NCI-H1092 (cell line): ENCODE measurements around the gene CEBPG.

ENCODE experiments used
- DNase-seq: peaks from one replicate; lab custom pipeline; 2025; lab: John Stamatoyannopoulos, UW

The CEBPG gene

DNA sequence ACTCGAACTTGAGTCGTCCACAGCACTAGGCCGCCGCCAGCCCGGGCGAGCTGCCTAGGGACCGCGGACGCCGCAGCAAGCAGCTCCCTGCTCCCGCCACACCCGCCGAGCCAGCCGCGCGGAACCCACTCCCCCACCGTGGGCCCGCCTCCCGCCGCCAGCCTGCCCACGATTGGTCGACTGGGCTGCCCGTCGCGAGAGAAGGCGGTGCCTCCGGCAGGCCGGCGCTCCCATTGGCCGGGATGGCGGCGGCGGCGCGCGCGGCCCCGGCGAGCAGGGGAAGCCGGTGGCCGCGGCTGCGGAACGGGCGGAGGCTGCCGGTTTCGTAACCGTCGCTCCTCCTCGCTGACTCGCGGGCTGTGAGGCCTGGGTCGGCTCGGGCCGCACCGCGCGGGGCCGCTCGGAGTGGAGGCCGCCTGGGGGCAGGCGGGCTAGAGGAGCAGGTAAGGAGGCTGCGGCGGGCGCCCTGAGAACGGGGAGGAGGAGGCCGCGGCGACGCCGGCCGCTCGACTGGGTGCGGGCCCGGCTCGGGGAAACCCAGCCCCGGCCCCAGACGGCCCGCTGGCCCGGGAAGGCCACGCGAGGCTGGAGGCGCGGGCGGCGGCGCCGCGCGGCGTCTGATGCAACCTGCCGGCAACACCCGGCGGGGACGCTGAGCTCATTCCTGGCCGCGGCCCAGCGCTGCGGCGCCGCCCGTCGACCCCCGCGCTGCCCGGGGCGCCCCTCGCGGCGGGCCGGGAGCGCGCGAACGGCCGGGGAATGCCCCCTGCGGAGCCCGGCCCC is at the start of gene CEBPG:
Gene CEBPG, plus strand, starts transcription at position 257 of the 783 bp plus-strand sequence. CDS start 5,531 bp downstream, outside the sequence.
- peak; percentile 71 for DNase-seq

DNA sequence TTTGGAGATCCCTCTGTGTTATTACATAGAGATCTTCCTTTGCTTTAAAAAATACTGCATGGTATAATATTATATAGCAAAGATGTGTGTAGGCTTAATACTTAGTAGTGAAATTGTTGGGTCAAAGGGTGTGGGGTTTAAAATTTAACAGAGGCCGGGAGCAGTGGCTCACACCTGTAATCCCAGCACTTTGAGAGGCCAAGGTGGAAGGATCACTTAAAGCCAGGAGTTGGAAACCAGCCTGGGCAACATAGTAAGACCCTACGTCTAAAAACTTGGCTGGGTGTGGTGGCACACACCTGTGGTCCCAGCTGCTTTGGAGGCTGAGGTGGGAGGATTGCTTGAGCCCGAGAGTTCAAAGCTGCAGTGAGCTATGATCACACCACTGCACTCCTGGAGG is 48.9 kb upstream of the CEBPG start:
- no peak for DNase-seq

DNA sequence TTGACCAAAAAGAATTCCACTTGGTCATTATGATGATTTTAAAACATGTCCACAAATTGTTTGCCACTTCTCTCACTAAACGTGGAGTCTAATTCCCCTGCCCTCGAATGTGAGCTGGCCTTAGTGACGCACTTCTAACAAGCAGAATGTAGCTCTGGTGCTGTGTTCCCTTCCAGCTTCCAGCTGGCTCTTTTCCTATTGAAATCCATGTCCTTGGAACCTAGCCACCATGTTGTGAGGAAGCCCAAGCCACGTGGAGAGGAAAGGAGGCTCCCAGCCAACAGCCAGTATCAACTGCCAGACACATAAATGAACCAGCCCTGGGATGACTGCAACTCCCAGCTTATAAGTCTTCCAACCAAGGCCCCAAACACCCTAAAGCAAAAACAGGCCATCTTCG is 47.6 kb upstream of the CEBPG start:
- DNase-seq, result no peak

DNA sequence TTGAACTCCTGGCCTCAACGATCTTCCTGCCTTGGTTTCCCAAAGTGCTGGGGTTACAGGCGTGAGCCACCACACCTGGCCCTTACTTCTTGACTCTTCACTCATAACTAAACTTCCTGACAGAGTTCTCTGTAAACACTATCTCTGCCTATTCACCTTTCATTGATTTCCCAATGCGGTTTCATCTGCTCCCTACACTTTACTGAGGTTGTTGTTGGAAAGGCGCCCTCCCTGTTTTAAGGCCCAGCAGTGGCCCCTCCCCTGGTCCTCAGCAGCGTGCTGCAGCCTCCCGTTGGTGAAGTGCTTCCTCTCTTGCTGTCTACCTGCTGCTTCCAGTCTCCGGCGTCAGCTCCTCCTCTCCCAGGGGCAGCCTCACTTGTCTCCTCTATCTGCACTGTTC is 44.4 kb upstream of the CEBPG start:
- no peak for DNase-seq

DNA sequence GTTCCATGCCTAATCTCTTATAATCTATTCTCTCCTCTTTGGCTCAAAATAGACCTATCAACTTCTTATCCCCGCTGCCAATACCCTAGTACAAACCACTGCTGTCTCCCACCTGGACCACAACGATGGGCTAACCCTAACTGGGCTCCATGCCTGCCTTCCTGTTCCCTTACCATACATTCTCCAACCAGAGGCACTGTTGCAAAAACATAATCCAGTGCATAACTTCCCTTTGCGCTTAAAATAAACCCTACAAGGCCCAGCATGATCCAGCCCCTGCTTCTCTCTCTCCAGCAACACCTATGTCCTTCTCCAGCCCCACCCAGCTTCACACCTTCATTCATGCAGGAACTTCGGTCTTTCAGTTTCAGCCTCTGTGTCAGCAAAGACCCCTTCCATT is 43.8 kb upstream of the CEBPG start:
- DNase-seq, result no peak

DNA sequence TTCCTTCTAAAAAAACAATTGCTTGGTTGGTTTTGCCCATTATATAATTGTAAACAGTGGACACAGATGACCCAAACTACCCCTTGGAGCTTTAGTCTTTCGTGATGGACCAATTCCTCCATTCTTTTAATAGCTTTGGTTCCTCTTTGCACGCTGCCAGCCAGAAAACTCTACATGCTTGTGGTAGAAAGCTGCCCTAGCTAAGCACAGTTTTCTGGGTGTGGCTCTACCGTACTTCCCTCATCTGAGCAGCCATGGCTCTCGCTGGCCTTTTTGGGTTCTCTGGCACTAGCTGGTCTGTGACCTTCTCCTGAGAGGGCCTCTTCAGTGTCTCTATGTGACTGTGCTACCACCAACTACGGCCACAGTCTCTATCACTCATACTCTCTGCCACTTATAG is 41.3 kb upstream of the CEBPG start:
- DNase-seq, result no peak

DNA sequence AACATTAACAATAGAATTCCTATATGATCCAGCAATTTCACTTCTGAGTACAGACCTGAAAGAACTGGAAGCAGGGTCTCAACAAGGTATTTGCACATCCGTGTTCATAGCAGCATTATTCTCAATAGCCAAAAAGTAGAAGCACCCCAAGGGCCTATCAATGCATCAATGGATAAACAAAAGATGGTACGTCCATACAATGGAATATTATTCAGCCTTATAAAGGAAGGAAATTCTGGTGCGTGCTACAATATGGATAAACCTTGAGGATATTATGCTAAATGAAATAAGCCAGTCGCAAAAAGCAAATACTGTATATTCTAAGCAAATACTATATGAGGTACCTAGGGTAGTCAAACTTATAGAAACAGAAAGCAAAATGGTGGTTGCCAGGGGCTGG is 40.4 kb upstream of the CEBPG start:
- no peak for DNase-seq

DNA sequence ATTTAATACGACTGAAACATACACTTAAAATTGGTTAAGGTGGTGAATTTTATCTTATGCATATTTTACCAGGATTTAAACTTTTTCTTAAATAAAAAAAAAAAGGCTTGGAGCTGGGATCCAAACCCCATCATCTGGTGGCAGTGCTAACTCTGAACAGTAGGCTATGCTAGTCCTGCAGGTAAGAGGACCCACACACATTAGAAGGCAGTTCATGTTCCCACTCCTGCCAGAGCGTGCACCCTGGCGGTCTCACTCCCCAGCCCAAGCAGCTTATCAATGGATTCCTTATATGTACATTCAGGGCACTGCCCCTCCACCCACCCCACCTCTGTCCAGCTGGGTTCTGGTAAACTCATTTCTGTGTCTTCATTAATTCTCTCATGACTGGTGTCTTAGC is 39.9 kb upstream of the CEBPG start:
- no peak for DNase-seq

DNA sequence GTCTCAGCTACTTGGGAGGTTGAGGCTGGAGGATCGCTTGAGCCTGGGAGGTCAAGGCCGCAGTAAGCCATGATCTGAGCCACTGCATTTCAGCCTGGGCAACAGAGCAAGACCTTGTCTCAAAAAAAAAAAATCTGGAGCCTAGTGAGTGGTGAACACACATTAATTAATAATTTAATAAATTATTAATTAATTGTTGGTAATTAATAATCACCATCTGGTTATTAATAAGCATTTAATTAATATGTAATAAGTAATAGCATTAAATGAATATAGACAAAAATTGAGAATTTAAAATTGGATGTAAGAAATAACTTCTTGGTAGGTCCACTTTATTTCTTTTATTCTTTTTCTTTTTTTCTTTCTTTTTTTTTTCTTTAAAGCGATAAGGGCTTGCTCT is 39.2 kb upstream of the CEBPG start:
- no peak for DNase-seq

DNA sequence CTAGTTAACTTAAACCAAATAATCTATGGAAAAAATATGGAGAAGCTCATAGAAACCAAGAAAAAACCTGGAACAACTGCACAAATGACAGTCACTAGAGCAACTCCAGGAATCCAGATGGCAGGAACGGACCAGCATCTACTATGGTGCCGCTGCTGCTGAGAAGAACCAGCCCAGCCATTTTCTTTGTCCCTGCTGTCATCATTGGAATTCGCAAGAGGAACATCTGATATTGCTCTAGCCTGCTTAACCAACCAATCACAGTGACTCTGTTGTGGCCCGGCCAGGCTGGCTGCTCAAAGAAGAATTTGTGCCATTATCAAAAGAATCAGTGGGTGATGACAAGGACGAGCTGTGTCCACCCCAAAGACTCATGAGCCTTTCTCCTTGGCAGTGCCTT is 38.1 kb upstream of the CEBPG start:
- DNase-seq, result no peak

DNA sequence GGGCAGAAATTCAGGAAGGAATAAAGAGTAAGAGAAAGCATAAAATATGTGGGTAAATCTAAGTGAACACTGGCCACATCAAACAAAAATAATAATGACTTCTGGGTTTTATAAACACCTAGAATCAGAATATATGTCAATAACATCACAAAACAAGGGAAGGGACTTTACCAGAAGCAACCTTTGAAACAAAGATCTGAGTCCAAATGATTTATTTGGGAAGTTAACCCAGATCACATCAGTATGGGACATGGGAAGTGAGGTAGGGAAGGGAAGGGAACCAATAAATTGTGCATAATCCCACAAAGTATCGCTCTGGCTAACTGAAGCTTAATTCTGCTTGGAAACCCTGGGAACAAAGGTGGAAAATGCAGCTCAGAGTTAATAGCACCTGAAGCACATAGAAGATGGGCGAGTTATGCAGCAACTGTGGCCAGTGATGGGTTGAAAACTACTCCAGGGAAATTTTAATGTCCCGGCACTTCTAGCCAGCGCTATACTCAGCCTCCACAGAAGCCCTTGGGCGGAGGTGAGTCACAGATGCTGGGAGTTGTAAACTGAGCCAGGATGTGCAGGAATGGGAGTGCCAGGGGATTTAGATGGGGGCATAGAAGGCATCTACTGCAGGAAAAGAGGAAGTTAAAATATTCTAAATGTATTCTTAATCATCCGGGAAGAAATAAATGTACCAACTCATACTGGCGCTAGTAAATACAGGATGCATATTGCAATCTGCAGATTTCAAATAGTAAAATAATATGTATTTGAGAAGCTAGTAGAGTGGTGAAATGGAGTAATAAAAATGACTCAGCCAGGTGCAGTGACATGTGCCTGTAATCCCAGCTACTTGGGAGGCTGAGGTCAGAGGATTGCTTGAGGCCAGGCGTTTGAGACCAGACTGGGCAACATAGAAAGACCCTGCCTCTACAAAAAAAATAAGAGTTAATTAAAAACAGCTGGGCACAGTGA is 34.2 kb upstream of the CEBPG start:
- DNase-seq, result no peak

DNA sequence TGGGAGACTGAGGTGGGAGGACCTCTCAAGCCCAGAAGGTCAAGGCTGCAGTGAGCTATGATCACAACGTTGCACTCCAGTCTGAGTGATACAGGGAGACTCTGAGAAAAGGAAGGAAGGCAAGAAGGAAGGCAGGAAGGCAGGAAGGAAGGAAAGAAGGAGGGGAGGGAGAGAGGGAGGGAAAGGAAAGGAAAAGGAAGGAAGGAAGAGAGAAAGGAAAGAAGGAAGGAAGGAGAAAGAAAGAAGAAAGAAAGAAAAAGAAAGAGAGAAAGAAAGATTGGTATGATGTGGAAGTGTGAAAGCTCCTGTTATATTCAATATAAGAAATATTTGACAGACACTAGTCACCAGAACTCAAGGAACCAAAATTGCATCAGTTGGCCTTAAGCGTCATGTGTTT is 32.5 kb upstream of the CEBPG start:
- no peak for DNase-seq

DNA sequence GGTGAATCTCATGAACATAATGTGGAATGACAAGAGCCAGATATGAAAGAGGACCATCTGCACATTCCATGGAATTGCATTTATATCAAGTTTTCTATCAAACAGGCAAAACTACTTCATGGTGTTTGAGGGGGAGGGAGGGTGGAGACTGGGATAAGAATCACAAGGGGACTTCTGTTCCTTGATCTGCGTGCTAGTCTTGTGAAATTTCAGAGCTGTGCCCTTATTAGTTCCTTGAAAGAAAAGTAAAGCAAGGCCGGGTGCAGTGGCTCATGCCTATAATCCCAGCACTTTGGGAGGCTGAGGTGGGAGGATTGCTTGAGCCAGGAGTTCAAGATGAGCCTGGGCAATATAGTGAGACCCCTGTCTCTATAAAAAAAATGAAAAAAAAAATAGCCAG is 30.2 kb upstream of the CEBPG start:
- DNase-seq, result no peak

DNA sequence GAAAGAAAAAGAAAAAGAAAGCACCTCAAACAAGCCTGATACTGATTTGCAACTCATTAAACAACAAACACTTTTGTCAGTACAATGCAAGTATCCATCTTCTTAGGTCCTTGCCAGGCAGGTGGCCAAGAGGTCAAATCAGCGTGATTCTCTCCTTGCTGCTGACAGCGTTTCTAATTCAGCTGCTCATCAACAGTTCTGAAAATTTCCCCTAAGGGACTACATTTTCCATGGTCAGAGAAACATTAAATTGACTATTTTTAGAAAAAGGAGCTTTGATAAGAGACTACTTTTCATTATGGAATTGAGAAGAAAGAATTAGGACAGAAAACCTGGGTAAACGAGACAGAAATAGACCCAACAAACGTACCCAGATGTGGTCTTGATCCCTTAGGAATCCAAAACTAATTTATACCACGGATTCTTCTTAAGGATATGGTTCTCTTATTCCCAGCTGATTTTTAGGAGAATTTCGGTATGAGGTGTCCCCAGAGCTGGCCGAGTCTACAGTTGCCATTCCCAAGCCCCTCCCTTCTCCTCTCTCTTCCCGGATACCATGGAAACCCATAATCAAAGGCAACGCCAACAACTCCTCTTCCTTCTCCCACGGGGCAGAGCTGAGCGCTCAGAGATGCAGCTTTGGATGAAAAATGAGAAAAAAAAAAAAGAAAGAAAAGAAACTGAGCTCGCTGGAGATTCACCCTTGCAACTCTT is 29.5 kb upstream of the CEBPG start:
- no peak for DNase-seq

DNA sequence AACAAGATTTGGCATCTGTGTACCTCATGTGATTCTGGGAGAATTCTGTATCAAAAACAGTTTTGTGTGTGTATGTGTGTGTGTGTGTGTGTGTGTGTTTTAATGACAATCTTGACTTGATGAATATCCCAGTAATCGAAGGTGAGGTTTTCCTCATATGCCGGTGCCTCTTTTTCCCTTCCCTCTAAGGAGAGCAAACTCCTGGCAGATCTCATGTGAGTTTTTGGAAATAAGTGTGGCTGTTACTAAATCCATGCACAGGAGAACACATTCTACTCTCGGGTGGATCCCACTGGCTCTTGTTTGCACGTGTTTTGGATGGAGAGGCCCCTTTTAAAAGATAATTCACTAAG is 29.0 kb upstream of the CEBPG start:
- no peak for DNase-seq

DNA sequence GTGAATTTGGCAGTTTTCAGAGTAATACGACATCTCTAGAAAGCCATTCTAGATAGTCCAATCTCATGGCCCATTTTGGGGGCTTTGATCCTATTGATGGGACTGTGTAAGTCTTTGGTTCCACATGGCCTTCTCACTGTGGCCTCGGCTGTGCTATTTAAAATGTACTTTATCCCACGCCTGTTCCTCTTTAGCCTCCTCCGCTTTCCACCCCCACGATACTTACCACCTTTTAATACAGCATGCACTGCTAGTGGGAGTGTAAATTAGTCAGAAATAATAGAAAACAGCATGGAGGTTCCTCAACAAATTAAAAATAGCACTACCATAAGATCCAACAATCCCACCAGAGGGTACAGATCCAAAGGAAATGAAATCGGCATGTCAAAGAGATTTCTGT is 28.3 kb upstream of the CEBPG start:
- no peak for DNase-seq

DNA sequence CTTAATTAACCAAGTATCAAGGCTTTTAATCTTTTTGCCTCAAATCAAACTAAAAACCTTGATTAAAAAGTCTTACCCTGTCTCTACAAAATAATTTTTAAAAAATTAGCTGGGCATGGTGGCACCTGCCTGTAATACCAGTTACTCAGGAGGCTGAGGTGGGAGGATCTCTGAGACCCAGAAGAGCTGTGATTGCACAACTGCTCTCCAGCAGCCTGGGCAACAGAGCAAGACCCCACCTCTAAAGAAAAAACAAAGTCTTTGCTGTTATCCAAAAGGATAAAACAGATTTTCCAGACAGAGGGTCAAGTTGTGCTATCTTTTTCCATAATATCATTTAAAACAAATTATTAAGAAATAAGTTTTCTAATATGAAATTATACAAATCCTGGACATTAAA is 26.8 kb upstream of the CEBPG start:
- no peak for DNase-seq

DNA sequence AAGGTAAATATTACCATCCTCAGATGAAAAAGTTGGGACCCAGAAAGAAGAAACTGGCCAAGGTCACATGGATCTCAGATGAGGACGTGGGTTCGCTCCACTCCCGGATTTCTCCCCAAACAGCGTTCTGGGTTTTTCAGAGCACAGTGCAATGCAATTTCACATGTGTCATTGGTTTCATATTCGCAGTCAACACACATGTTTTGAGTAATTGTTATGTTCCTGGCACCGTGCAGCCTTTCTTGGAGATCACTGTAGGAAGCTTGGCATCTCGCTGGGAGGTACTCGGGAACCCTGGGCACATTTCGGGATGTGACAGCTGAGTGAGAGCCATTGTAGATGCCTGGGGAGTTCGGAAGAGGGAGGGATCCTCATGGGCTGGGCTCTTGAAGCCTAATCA is 26.2 kb upstream of the CEBPG start:
- DNase-seq, result no peak

DNA sequence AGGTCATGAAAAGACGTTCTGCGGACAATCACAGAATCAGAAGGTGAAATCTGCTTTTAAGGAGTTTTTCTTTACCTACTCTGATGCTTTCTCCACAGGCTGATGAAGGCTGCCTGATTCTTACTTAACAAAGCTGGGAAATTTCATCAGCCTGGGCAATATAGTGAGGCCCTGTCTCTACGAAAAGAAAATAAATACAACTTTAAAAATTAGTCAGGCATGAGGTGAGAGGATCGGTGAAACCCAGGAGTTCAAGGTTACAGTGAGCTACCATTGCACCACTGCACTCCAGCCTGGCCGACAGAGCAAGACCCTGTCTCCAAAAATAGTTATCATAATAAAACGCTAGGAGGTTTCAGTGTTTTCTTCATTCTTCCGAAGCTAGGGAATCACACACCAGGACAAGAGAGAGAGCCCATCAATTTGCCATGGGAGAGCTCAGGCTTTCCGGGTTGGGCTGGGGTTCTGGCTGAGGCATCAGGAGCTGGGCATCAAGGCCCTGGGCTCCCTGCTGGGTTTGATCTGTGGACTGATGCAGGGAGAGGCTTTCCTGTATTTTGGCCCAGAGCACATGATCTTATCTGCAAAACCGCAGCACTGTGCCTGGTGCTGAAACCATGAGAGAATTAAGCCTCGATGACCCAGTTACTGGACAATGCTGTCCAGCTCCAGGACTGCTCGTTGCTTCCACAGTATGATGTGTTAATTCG is 25.1 kb upstream of the CEBPG start:
- DNase-seq, result no peak

DNA sequence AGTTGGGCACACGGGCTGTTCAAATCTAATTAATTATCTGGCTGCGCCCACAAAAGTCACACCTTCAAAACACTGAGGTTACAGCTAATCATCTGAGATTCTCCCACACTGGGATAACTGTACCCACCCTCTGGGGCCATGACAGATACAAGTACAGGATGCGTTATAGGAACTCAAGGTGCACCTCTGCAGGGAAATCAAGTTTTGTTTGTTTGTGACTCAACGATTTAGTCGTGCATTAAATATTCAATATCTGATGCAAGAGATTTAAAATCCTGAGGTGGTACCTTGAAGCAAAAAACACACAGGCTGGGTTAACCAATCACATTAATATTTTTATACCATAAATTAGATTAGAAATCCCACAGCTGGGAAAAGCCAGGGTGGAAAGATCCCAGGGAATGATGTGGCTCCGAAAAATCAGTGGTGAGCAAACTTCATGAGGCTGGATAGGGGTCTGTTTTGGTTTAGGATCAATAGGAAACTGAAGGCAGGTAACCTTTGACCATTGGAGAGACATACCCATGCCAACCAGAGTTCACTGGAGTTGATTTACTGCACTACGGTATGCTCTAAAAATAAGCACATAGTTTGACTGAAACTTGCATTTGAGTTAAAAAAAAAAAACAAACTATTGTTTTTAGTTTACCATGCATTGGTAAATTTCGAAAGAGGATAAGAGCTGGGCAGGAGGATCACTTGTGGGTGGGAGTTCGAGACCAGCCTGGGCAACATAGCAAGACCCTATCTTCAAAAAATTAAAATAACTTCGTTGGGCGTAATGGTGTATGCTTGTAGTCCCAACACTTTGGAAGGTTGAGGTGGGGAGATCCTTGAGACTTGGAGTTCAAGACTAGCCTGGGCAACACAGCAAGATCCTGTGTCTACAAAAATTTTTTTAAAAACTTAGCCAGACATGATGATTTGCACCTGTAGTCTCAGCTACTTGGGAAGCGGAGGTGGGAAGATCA is 23.9 kb upstream of the CEBPG start:
- DNase-seq, result no peak
